ENCODE data around the gene SSRP1. TPM values are rescaled to one million over a fixed set of nuclear protein-coding genes. Genes with fewer than 3 reads are reported as not detected.

The SSRP1 gene
- total RNA-seq, 1 donor from 2014 or later = 79.5 TPM

DNA sequence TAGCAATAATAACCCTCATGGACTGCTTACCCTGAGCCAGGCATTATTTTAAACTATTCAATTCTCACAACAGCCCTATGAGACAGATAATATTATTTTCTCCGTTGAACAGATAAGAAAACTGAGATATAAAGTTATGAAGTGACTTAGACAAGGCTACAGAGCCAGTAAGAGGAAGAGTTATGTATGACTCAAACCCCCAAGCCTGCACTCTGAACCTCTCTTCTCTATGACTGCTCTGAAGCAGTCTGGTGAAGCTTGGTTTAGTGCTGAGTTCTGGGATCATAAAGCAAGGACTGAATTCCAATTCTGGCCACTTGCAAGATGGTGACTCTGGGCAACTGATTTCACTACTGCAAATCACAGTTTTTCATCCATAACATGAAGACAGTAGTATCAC, 45.4 kb downstream of the SSRP1 start:
- Histone ChIP-seq H3K4me1 (ENCODE audit: insufficient read depth, low read length) (peaks cover 54% of the 10 kb centered on the region), H3K4me3 (ENCODE audit: insufficient read depth, low read depth, low read length) (no peak overlapping the region), H4K20me1 (ENCODE audit: insufficient read depth, low read length) (no peaks in the 10 kb centered on the region), H3K79me2 (ENCODE audit: insufficient read depth, low read length) (no peaks in the 10 kb centered on the region), H2AFZ (ENCODE audit: low read depth, low read length) (no peak overlapping the region), H3K9me3 (ENCODE audit: insufficient read depth, low read depth, low read length) (no peaks in the 10 kb centered on the region), H3K27me3 (ENCODE audit: insufficient read depth, low read length) (no peaks in the 10 kb centered on the region), H3K36me3 (ENCODE audit: insufficient read depth, low read length) (no peaks in the 10 kb centered on the region), H3K4me2 (ENCODE audit: low read length) (peak overlapping the region; percentile 72), H3K9ac (ENCODE audit: low read length) (no peak overlapping the region), H3K27ac (ENCODE audit: low read depth, low read length) (peak overlapping the region; percentile 24)
- H3K4me1 Mint-ChIP-seq (ENCODE audit: low read depth, unreplicated experiment) = peaks cover 46% of the 10 kb centered on the region
- DNase-seq (ENCODE audit: low read depth) (peak; percentile 76), FAIRE-seq (peak; percentile 75)
- peak overlapping the region; percentile 3 for H3K27ac Mint-ChIP-seq (ENCODE audit: unreplicated experiment)
- peaks cover 1% of the 10 kb centered on the region for H3K36me3 Mint-ChIP-seq (ENCODE audit: low read depth, unreplicated experiment)
- H3K4me3 Mint-ChIP-seq (ENCODE audit: unreplicated experiment) = no peak overlapping the region
- TF ChIP-seq EZH2 (IDR thresholded peaks at IDR 0.05; ENCODE audit: insufficient read depth, low read length) = no peak
- TF ChIP-seq, protein P1, sequence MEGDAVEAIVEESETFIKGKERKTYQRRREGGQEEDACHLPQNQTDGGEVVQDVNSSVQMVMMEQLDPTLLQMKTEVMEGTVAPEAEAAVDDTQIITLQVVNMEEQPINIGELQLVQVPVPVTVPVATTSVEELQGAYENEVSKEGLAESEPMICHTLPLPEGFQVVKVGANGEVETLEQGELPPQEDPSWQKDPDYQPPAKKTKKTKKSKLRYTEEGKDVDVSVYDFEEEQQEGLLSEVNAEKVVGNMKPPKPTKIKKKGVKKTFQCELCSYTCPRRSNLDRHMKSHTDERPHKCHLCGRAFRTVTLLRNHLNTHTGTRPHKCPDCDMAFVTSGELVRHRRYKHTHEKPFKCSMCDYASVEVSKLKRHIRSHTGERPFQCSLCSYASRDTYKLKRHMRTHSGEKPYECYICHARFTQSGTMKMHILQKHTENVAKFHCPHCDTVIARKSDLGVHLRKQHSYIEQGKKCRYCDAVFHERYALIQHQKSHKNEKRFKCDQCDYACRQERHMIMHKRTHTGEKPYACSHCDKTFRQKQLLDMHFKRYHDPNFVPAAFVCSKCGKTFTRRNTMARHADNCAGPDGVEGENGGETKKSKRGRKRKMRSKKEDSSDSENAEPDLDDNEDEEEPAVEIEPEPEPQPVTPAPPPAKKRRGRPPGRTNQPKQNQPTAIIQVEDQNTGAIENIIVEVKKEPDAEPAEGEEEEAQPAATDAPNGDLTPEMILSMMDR (IDR thresholded peaks at IDR 0.05; ENCODE audit: insufficient read depth, low read depth, low read length) = no peak
- H3K27me3 Mint-ChIP-seq (ENCODE audit: low read depth, unreplicated experiment) = no peaks in the 10 kb centered on the region
- H3K9me3 Mint-ChIP-seq (ENCODE audit: unreplicated experiment) = no peaks in the 10 kb centered on the region

DNA sequence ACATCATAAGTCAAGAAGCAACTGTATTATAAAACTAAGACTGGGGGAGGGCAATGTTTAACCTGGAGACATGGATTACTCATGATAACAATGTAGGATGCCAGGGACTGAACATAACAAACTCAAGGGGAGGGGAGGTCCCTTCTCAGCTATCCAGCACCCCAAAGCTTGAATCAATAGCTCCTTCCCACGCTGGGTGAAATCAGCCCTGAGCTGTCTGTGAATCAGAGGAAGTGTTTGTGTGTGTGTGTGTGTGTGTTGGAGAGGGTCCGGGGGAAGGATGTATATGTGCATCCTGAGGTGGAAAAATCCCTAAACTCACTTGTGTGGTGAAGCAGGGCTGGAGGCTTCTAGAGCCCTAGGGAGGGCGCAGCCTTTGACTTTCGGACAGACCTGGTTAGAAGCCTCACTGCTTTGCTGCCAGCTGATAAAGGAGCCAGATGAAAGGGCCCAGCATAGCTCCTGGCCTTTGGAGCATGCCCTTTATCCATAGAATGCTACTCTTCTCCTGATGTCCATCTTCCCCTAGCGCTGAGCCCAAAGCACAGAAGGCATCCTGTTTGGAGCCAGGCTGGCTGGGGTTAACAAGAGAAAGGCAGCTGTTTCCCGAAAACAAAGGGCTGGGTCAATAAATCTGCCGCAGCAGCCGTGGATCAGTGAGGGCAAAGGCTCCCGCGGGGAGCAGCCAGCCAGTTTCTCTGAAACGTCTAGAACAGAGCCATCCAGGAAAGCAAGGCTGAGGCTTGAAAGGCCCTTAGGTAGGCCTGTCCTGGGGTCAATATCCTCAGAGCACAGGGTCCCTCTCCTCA, 46.7 kb downstream of the SSRP1 start:
- H3K27me3 ChIP-seq (ENCODE audit: insufficient read depth, low read length) = no peaks in the 10 kb centered on the region
- Mint-ChIP-seq H3K27me3 (ENCODE audit: low read depth, unreplicated experiment) (no peaks in the 10 kb centered on the region), H3K27ac (ENCODE audit: unreplicated experiment) (peak overlapping the region; percentile 89), H3K36me3 (ENCODE audit: low read depth, unreplicated experiment) (no peaks in the 10 kb centered on the region), H3K4me3 (ENCODE audit: unreplicated experiment) (peak overlapping the region; percentile 15), H3K4me1 (ENCODE audit: low read depth, unreplicated experiment) (peaks cover 43% of the 10 kb centered on the region), H3K9me3 (ENCODE audit: unreplicated experiment) (no peaks in the 10 kb centered on the region)
- H3K4me2 ChIP-seq (ENCODE audit: low read length) = peak overlapping the region; percentile 72
- H3K9ac ChIP-seq (ENCODE audit: low read length) = peak overlapping the region; percentile 60
- H3K79me2 ChIP-seq (ENCODE audit: insufficient read depth, low read length) = no peaks in the 10 kb centered on the region
- peak overlapping the region; percentile 13 for H2AFZ ChIP-seq (ENCODE audit: low read depth, low read length)
- FAIRE-seq (peak; percentile 90), DNase-seq (ENCODE audit: low read depth) (peak; percentile 91)
- no peaks in the 10 kb centered on the region for H3K9me3 ChIP-seq (ENCODE audit: insufficient read depth, low read depth, low read length)
- peak overlapping the region; percentile 64 for H3K27ac ChIP-seq (ENCODE audit: low read depth, low read length)
- TF ChIP-seq, protein P1 (IDR thresholded peaks at IDR 0.05; ENCODE audit: insufficient read depth, low read depth, low read length) = no peak
- TF ChIP-seq EZH2 (IDR thresholded peaks at IDR 0.05; ENCODE audit: insufficient read depth, low read length) = no peak
- peaks cover 42% of the 10 kb centered on the region for H3K4me1 ChIP-seq (ENCODE audit: insufficient read depth, low read length)
- H3K4me3 ChIP-seq (ENCODE audit: insufficient read depth, low read depth, low read length) = no peak overlapping the region
- H3K36me3 ChIP-seq (ENCODE audit: insufficient read depth, low read length) = no peaks in the 10 kb centered on the region
- no peaks in the 10 kb centered on the region for H4K20me1 ChIP-seq (ENCODE audit: insufficient read depth, low read length)

DNA sequence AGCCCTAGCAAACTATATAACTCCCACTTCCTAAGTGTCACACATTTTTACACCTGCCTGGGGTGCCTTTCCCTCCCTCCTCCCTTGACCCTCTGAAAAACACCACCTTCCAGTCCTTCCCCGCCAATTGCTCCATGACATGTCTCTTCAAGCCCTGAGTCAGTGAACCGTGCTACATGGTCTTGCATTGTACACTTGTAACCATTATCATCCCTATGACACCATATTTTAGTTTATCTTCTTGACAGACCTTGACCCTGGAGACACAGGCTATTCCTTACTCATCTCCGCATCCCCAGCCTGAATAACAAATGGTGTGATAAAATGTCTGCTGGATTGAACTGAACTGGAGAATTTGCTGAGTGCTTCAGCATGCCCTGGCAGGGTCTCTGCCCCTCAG, 47.8 kb downstream of the SSRP1 start:
- Histone ChIP-seq H3K4me1 (ENCODE audit: insufficient read depth, low read length) (peaks cover 32% of the 10 kb centered on the region), H3K27ac (ENCODE audit: low read depth, low read length) (peak overlapping the region; percentile 64), H3K36me3 (ENCODE audit: insufficient read depth, low read length) (no peaks in the 10 kb centered on the region), H3K4me2 (ENCODE audit: low read length) (no peak overlapping the region), H3K79me2 (ENCODE audit: insufficient read depth, low read length) (no peaks in the 10 kb centered on the region), H3K9me3 (ENCODE audit: insufficient read depth, low read depth, low read length) (no peaks in the 10 kb centered on the region), H3K4me3 (ENCODE audit: insufficient read depth, low read depth, low read length) (no peak overlapping the region), H4K20me1 (ENCODE audit: insufficient read depth, low read length) (no peaks in the 10 kb centered on the region), H2AFZ (ENCODE audit: low read depth, low read length) (no peak overlapping the region), H3K9ac (ENCODE audit: low read length) (peak overlapping the region; percentile 60), H3K27me3 (ENCODE audit: insufficient read depth, low read length) (no peaks in the 10 kb centered on the region)
- peaks cover 35% of the 10 kb centered on the region for H3K4me1 Mint-ChIP-seq (ENCODE audit: low read depth, unreplicated experiment)
- no peak overlapping the region for H3K4me3 Mint-ChIP-seq (ENCODE audit: unreplicated experiment)
- DNase-seq (ENCODE audit: low read depth) (no peak), FAIRE-seq (no peak)
- H3K27me3 Mint-ChIP-seq (ENCODE audit: low read depth, unreplicated experiment) = no peaks in the 10 kb centered on the region
- H3K9me3 Mint-ChIP-seq (ENCODE audit: unreplicated experiment) = no peaks in the 10 kb centered on the region
- TF ChIP-seq, protein P1 (IDR thresholded peaks at IDR 0.05; ENCODE audit: insufficient read depth, low read depth, low read length) = no peak
- TF ChIP-seq EZH2 (IDR thresholded peaks at IDR 0.05; ENCODE audit: insufficient read depth, low read length) = no peak
- H3K36me3 Mint-ChIP-seq (ENCODE audit: low read depth, unreplicated experiment) = no peaks in the 10 kb centered on the region
- peak overlapping the region; percentile 15 for H3K27ac Mint-ChIP-seq (ENCODE audit: unreplicated experiment)
